Measurements from ENCODE around the gene BTG1. TPM values are rescaled to one million over a fixed set of nuclear protein-coding genes. Genes with fewer than 3 reads are reported as not detected.

The BTG1 gene
- total and polyA plus RNA-seq, 9 of the 15 experiments (the other 6 are each of a cell fraction or from before 2014, with no cell fraction given) = 3.7 to 28.6 (median 7.4) TPM

GRCh38 chr12:92183575-92183974, 37.9 kb upstream of the BTG1 start:
- no peak for DNase-seq (ENCODE audit: extremely low read depth in 1 of 4, low spot score in 3 of 4)
- H3K36me3 ChIP-seq (ENCODE audit: control insufficient read depth, insufficient read depth, low read length) = no peaks in the 10 kb centered on the region
- 38% methylated on average over 2 of the region's 2 CpGs for WGBS (ENCODE audit: insufficient coverage, low coverage, missing lambda C conversion rate)
- POLR2A ChIA-PET = interaction anchor here (1.0 kb wide), 1 partner anchor 38 kb away, joined by 3 read pairs; the partner anchor contains the start of gene BTG1
- FAIRE-seq = no peak
- TF ChIP-seq E2F6 (IDR thresholded peaks at IDR 0.05; ENCODE audit: borderline replicate concordance in 1 of 2, extremely low read depth in 1 of 2, insufficient read depth in 1 of 2, insufficient read length in 1 of 2, low read depth in 1 of 2, low read length in 1 of 2, poor library complexity in 1 of 2, severe bottlenecking in 1 of 2) (no peak), TAL1 (IDR thresholded peaks at IDR 0.05) (peak; percentile 12; the same call in 1 of the 2 replicates), CBFA2T3 (IDR thresholded peaks at IDR 0.05) (peak; percentile 56)
- in situ Hi-C loops (cut with MboI) = no loop called here
- intact Hi-C loops (cut with micrococcal nuclease) = no loop called here
- no peak overlapping the region for H3K9ac ChIP-seq (ENCODE audit: insufficient read depth in 1 of 2, low read depth in 2 of 2, low read length in 2 of 2)
- H3K4me3 ChIP-seq = no peak overlapping the region
- BruUV-seq (replicated peaks) = no TSS peak
- H2AFZ ChIP-seq (ENCODE audit: low read depth, low read length) = no peak overlapping the region
- no peak overlapping the region for H3K4me2 ChIP-seq (ENCODE audit: insufficient read depth, low read length)
- no peaks in the 10 kb centered on the region for H3K4me1 ChIP-seq (replicated peaks in 1 of 2; ENCODE audit: control insufficient read depth in 2 of 2, insufficient read depth in 2 of 2, low read length in 2 of 2)
- CTCF ChIA-PET (ENCODE audit: low intra/inter-chr PET ratio) = no interaction called here
- H3K79me2 ChIP-seq (ENCODE audit: control insufficient read depth, insufficient read depth, low read length) = no peaks in the 10 kb centered on the region
- H3K9me1 ChIP-seq (ENCODE audit: control insufficient read depth, insufficient read depth, low read length) = no peaks in the 10 kb centered on the region
- H3K27me3 ChIP-seq (ENCODE audit: control insufficient read depth in 2 of 2, insufficient read depth in 2 of 2, low read length in 2 of 2) = no peaks in the 10 kb centered on the region
- no peak overlapping the region for H3K27ac ChIP-seq (ENCODE audit: extremely low read depth, low read depth, low read length)
- no peaks in the 10 kb centered on the region for H3K9me3 ChIP-seq (replicated peaks; ENCODE audit: control insufficient read depth, insufficient read depth, low read depth, low read length)
- no peak for ATAC-seq
- no peaks in the 10 kb centered on the region for H4K20me1 ChIP-seq (replicated peaks; ENCODE audit: control insufficient read depth, insufficient read depth, low read length)

GRCh38 chr12:92178340-92178739, 32.7 kb upstream of the BTG1 start:
- CTCF ChIA-PET (ENCODE audit: low intra/inter-chr PET ratio) = no interaction called here
- intact Hi-C loops (cut with micrococcal nuclease) (no loop called here), in situ Hi-C loops (cut with MboI) (no loop called here)
- H3K9me3 ChIP-seq (replicated peaks; ENCODE audit: control insufficient read depth, insufficient read depth, low read depth, low read length) = no peaks in the 10 kb centered on the region; the same call in 1 of the 2 replicates
- no peaks in the 10 kb centered on the region for H3K27me3 ChIP-seq (ENCODE audit: control insufficient read depth in 2 of 2, insufficient read depth in 2 of 2, low read length in 2 of 2)
- H3K4me1 ChIP-seq (replicated peaks in 1 of 2; ENCODE audit: control insufficient read depth in 2 of 2, insufficient read depth in 2 of 2, low read length in 2 of 2) = no peaks in the 10 kb centered on the region
- FAIRE-seq = no peak
- H2AFZ ChIP-seq (ENCODE audit: low read depth, low read length) = no peak overlapping the region
- no peak for DNase-seq (ENCODE audit: extremely low read depth in 1 of 4, low spot score in 3 of 4)
- no peaks in the 10 kb centered on the region for H3K9me1 ChIP-seq (ENCODE audit: control insufficient read depth, insufficient read depth, low read length)
- no peak overlapping the region for H3K4me3 ChIP-seq
- H4K20me1 ChIP-seq (replicated peaks; ENCODE audit: control insufficient read depth, insufficient read depth, low read length) = no peaks in the 10 kb centered on the region
- no peak overlapping the region for H3K27ac ChIP-seq (ENCODE audit: extremely low read depth, low read depth, low read length)
- ATAC-seq = no peak
- no peaks in the 10 kb centered on the region for H3K79me2 ChIP-seq (ENCODE audit: control insufficient read depth, insufficient read depth, low read length)
- no peak overlapping the region for H3K9ac ChIP-seq (ENCODE audit: insufficient read depth in 1 of 2, low read depth in 2 of 2, low read length in 2 of 2)
- WGBS (ENCODE audit: insufficient coverage, low coverage, missing lambda C conversion rate) = 8% methylated on average over 1 of the region's 1 CpG
- H3K36me3 ChIP-seq (ENCODE audit: control insufficient read depth, insufficient read depth, low read length) = no peaks in the 10 kb centered on the region
- POLR2A ChIA-PET = interaction anchor here (1.2 kb wide), 1 partner anchor 29 kb away, joined by 4 read pairs; no protein-coding TSS in a partner anchor
- no TSS peak for BruUV-seq (replicated peaks)
- H3K4me2 ChIP-seq (ENCODE audit: insufficient read depth, low read length) = no peak overlapping the region
- TF ChIP-seq ZNF318 (IDR thresholded peaks at IDR 0.05; ENCODE audit: borderline replicate concordance in 1 of 2, low read depth in 1 of 2) (no peak), NFIX (CRISPR knock-in tag; IDR thresholded peaks at IDR 0.05; ENCODE audit: low read depth) (no peak), NFE2L1 (tag; IDR thresholded peaks at IDR 0.05; ENCODE audit: borderline replicate concordance, low read depth) (no peak)

Measured in K562 (cell line).